PFSK-1 (cell line): Measurements from ENCODE around the gene MAP6.

Experiments
- POLR2AphosphoS5 ChIP-seq: IDR thresholded peaks from 2 replicates; pipeline ENCODE4 v1.6.1; 2012; ENCODE audit warnings: low read depth, mild to moderate bottlenecking, control low read depth, low read length, moderate library complexity
- REST ChIP-seq, 2 experiments: IDR thresholded peaks; 2 replicates each; pipeline versions ENCODE4 v1.6.1 to v1.8.0; 2011 to 2012; ENCODE audit warnings: low read depth in 2 of 2, low read length in 2 of 2, control low read depth in 1 of 2, inconsistent platforms in 1 of 2, mild to moderate bottlenecking in 1 of 2, moderate library complexity in 1 of 2; ENCODE audit not compliant: insufficient read depth in 1 of 2
- TAF1 ChIP-seq: IDR thresholded peaks from 2 replicates; pipeline ENCODE4 v1.6.1; 2012; ENCODE audit warnings: low read length, control low read depth, borderline replicate concordance; ENCODE audit not compliant: insufficient read depth

- TF ChIP-seq TAF1: no peak
- TF ChIP-seq POLR2AphosphoS5: no peak
- TF ChIP-seq REST (IDR thresholded peaks at IDR 0.05; ENCODE audit: insufficient read depth in 1 of 2, low read depth in 2 of 2, low read length in 2 of 2): no peak
Measured at GRCh38 chr11:75679566-75679965, 10.7 kb upstream of the MAP6 start.
